A549 (cell line): Measurements from ENCODE around the gene FOXJ2. TPM values are rescaled to one million over a fixed set of nuclear protein-coding genes. Genes with fewer than 3 reads are reported as not detected.

Experiments used
- ATAC-seq, 2 experiments: fragments of 200-7000 bp in 1 of 2; fragments of >200 bp in 1 of 2; cut with Nextera tagmentation in 1 of 2; cut with Tn5 transposase in 1 of 2; 3 replicates each; pipeline versions ENCODE4 v1.8.0 to v1.9.1; 2018 to 2020; ENCODE audit warnings: mild to moderate bottlenecking in 1 of 2, moderate library complexity in 1 of 2
- CTCF ChIA-PET: fragments of 300-600 bp; sonication (Branson Sonifier 250); formaldehyde crosslinking; extraction: SDS; loops from one replicate; lab custom pipeline; 2021; ENCODE audit warnings: antibody characterized with exemption, inconsistent platforms; lab: Yijun Ruan, JAX
- POLR2A ChIA-PET: fragments of 350-600 bp; formaldehyde crosslinking; extraction: SDS; loops from one replicate; lab custom pipeline; 2021; ENCODE audit warnings: antibody characterized with exemption, inconsistent platforms; lab: Yijun Ruan, JAX
- DNase-seq, 2 experiments: peaks; one replicate each; pipeline versions ENCODE4 v3.0.0 to v3.0.0-alpha.2; 2011 to 2016; ENCODE audit warnings: low read depth in 1 of 2, low spot score in 1 of 2
- FAIRE-seq: peaks from 2 replicates; lab custom pipeline; 2011; peaks lifted over from hg19 to GRCh38; lab: Jason Lieb, UNC
- H3K27ac ChIP-seq, 2 experiments: fragments of >200 bp; sonication (Bioruptor Twin); formaldehyde crosslinking; 3 replicates each; pipeline ENCODE4 v1.5.1; 2016 to 2017
- H3K4me1 ChIP-seq: fragments of >200 bp; sonication (Bioruptor Twin); formaldehyde crosslinking; 3 replicates; pipeline ENCODE4 v1.6.1; 2016
- H3K4me2 ChIP-seq: fragments of >200 bp; sonication (Bioruptor Twin); formaldehyde crosslinking; 3 replicates; pipeline ENCODE4 v1.6.1; 2016
- H3K4me3 ChIP-seq: fragments of >200 bp; sonication (Bioruptor Twin); formaldehyde crosslinking; 3 replicates; pipeline ENCODE4 v1.5.1; 2016
- H3K9me3 ChIP-seq: fragments of >200 bp; sonication (Bioruptor Twin); formaldehyde crosslinking; 3 replicates; pipeline ENCODE4 v1.6.1; 2016
- ATOH8 ChIP-seq: fragments of 250-450 bp; sonication (Bioruptor Pico); IDR thresholded peaks from 2 replicates; pipeline ENCODE4 v1.5.0; 2020; ENCODE audit warnings: low read depth, mild to moderate bottlenecking, moderate library complexity
- CBX8 ChIP-seq: fragments of 200-600 bp; sonication (generic); IDR thresholded peaks from 2 replicates; pipeline ENCODE4 v1.6.1; 2016
- HOXB13 ChIP-seq: fragments of 250-450 bp; sonication (Bioruptor Pico); IDR thresholded peaks from 2 replicates; pipeline ENCODE4 v1.5.0; 2020; ENCODE audit warnings: low read depth, mild to moderate bottlenecking, moderate library complexity
- JUNB ChIP-seq: fragments of >200 bp; sonication (Bioruptor Twin); formaldehyde crosslinking; IDR thresholded peaks from 2 replicates; pipeline ENCODE4 v1.6.1; 2016
- PBX3 ChIP-seq: IDR thresholded peaks from 2 replicates; pipeline ENCODE4 v1.6.1; 2012
- PHF8 ChIP-seq: fragments of 200-600 bp; sonication (generic); IDR thresholded peaks from 2 replicates; pipeline ENCODE4 v1.6.1; 2016; ENCODE audit warnings: low read depth, mild to moderate bottlenecking, antibody characterized with exemption, moderate library complexity, borderline replicate concordance
- POLR2A ChIP-seq: IDR thresholded peaks from 2 replicates; pipeline ENCODE4 v1.6.1; 2012; ENCODE audit warnings: mild to moderate bottlenecking, low read length
- REST ChIP-seq: fragments of 200-600 bp; sonication (generic); IDR thresholded peaks from 2 replicates; pipeline ENCODE4 v1.6.1; 2016; ENCODE audit warnings: antibody characterized with exemption, mild to moderate bottlenecking, moderate library complexity
- RFX5 ChIP-seq: fragments of 450-650 bp; IDR thresholded peaks from 2 replicates; pipeline ENCODE4 v1.7.1; 2014; ENCODE audit warnings: antibody characterized with exemption, mild to moderate bottlenecking, moderate library complexity
- RNF2 ChIP-seq: fragments of 200-600 bp; sonication (generic); IDR thresholded peaks from 2 replicates; pipeline ENCODE4 v1.6.1; 2016; ENCODE audit warnings: low read depth, mild to moderate bottlenecking, antibody characterized with exemption, moderate library complexity, borderline replicate concordance
- WGBS: methylation state at CpG from one replicate; pipeline ENCODE4 v1.1.6; 2017; ENCODE audit errors: missing lambda C conversion rate; 5-methylcytosine and 5-hydroxymethylcytosine counted together
- polyA plus RNA-seq, 4 experiments: library from polyadenylated mRNA; depleted of rRNA in 3 of 4; stranded (reverse); fragments of >200 nt; fragmentation: RNase III in 1 of 4; extraction: RNeasy Plus Mini Kit Qiagen cat#74134 plus additional on column Dnase treatment in 1 of 4; gene quantifications; 2 replicates in 3 of 4; 3 replicates in 1 of 4; pipeline ENCODE4 v1.2.3, GENCODE V29; 2011 to 2017

Gene FOXJ2
- polyA plus RNA-seq, 2 of the 4 experiments (the other 2 are of a cell fraction): 7.0 to 7.4 TPM

GRCh38 chr12:8099235-8099634, 66.7 kb downstream of the FOXJ2 start:
- no peak for ATAC-seq
- H3K9me3 ChIP-seq: no peaks in the 10 kb centered on the region
- no peak for TF ChIP-seq CBX8
- no peak for TF ChIP-seq JUNB
- TF ChIP-seq PHF8: no peak
- TF ChIP-seq POLR2A: no peak
- no peak for TF ChIP-seq RNF2
- no peak for TF ChIP-seq PBX3
- no peak for TF ChIP-seq RFX5
- TF ChIP-seq ATOH8: no peak
- TF ChIP-seq REST: no peak
- no peak for TF ChIP-seq HOXB13 (CRISPR knock-in tag)
- no peak overlapping the region for H3K4me2 ChIP-seq
- H3K4me1 ChIP-seq: no peaks in the 10 kb centered on the region
- ChIA-PET POLR2A (no interaction called here), CTCF (interaction anchor here (1.1 to 4.4 kb wide), 3 partner anchors 10 to 18 kb away, joined by 4 to 14 read pairs (median 5); no protein-coding TSS in a partner anchor)
- no peak overlapping the region for H3K4me3 ChIP-seq
- WGBS: 94% methylated on average over 3 of the region's 3 CpGs
- no peak for DNase-seq
- FAIRE-seq: no peak
- H3K27ac ChIP-seq: no peak overlapping the region

Other genes starting within 250 kb of the FOXJ2 start
- gene NANOG, start 243.3 kb upstream of the FOXJ2 start, polyA plus RNA-seq (2011; rRNA removed): 0.05 TPM in 1 of 2 replicates, not detected in the other
- gene NANOG, start 243.3 kb upstream of the FOXJ2 start, polyA plus RNA-seq (2017; fragmentation: RNase III; extraction: RNeasy Plus Mini Kit Qiagen cat#74134 plus additional on column Dnase treatment): not detected in 3 replicates
- gene SLC2A14, start 159.8 kb upstream of the FOXJ2 start, polyA plus RNA-seq (2011; rRNA removed): 0.68 and 0.91 TPM in 2 replicates
- 0.16 to 0.30 TPM (median 0.25 TPM) in 3 replicates for gene SLC2A14, start 159.8 kb upstream of the FOXJ2 start, polyA plus RNA-seq (2017; fragmentation: RNase III; extraction: RNeasy Plus Mini Kit Qiagen cat#74134 plus additional on column Dnase treatment)
- 52.4 and 56.4 TPM in 2 replicates for gene SLC2A3, start 96.5 kb upstream of the FOXJ2 start, polyA plus RNA-seq (2011; rRNA removed)
- 7.8 to 13.3 TPM (median 8.7 TPM) in 3 replicates for gene SLC2A3, start 96.5 kb upstream of the FOXJ2 start, polyA plus RNA-seq (2017; fragmentation: RNase III; extraction: RNeasy Plus Mini Kit Qiagen cat#74134 plus additional on column Dnase treatment)
- gene C3AR1, start 33.6 kb downstream of the FOXJ2 start, polyA plus RNA-seq (2011; rRNA removed): not detected in 2 replicates
- gene C3AR1, start 33.6 kb downstream of the FOXJ2 start, polyA plus RNA-seq (2017; fragmentation: RNase III; extraction: RNeasy Plus Mini Kit Qiagen cat#74134 plus additional on column Dnase treatment): not detected in 3 replicates
- 31.8 and 34.1 TPM in 2 replicates for gene NECAP1, start 49.6 kb downstream of the FOXJ2 start, polyA plus RNA-seq (2011; rRNA removed)
- 15.6 to 19.4 TPM (median 17.6 TPM) in 3 replicates for gene NECAP1, start 49.6 kb downstream of the FOXJ2 start, polyA plus RNA-seq (2017; fragmentation: RNase III; extraction: RNeasy Plus Mini Kit Qiagen cat#74134 plus additional on column Dnase treatment)
- gene CLEC4A, start 90.9 kb downstream of the FOXJ2 start, polyA plus RNA-seq (2011; rRNA removed): 0.27 and 0.44 TPM in 2 replicates
- gene CLEC4A, start 90.9 kb downstream of the FOXJ2 start, polyA plus RNA-seq (2017; fragmentation: RNase III; extraction: RNeasy Plus Mini Kit Qiagen cat#74134 plus additional on column Dnase treatment): 0.17 TPM in 1 of 3 replicates, not detected in the others
- not detected in 2 replicates for gene ZNF705A, start 124.3 kb downstream of the FOXJ2 start, polyA plus RNA-seq (2011; rRNA removed)
- gene ZNF705A, start 124.3 kb downstream of the FOXJ2 start, polyA plus RNA-seq (2017; fragmentation: RNase III; extraction: RNeasy Plus Mini Kit Qiagen cat#74134 plus additional on column Dnase treatment): not detected in 3 replicates
- 0.03 and 0.04 TPM in 2 replicates for gene FAM90A1, start 194.9 kb downstream of the FOXJ2 start, polyA plus RNA-seq (2011; rRNA removed)
- 0.07 TPM in 1 of 3 replicates, not detected in the others for gene FAM90A1, start 194.9 kb downstream of the FOXJ2 start, polyA plus RNA-seq (2017; fragmentation: RNase III; extraction: RNeasy Plus Mini Kit Qiagen cat#74134 plus additional on column Dnase treatment)